Measurements from ENCODE around the gene ZFYVE28. TPM values are rescaled to one million over a fixed set of nuclear protein-coding genes. Genes with fewer than 3 reads are reported as not detected.

The ZFYVE28 gene
- total and polyA plus RNA-seq, 10 of the 15 experiments (the other 5 are each of a cell fraction or from before 2014, with no cell fraction given): 0.06 to 1.9 (median 0.22) TPM; not detected in 1

DNA sequence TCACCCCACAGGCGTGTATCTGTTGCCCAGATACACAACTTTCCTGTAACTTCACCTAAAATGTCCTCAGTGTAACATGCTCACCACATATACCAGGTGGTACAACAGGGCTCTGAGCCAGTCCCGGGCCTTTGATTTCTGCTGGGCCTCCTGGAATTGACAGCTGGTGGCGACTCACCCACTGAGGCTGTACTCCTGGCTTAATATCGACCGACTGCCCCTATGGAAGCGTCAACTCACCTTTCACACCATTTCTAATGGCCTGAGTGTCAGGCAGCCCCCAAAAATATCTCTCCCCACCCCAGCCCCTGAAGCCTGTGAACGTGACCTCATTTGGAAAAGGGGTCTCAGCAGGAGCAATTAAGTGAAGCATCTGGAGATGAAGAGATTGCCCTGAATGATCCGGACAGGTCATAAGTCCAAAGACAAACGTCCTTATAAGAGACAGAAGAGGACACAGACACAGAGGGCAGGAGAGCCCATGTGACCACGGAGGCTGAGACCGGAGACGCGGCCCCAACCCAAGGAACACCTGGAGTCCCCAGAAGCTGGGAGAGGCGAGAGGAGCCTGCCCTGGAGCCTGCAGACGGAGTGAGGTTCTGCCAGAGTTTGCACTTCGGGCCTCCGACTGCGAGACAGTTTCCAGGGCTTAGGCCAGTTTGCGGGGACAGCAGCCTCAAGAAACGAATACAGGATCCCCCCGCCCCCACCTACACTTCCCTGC lies 144.0 kb downstream of the ZFYVE28 start:
- Histone ChIP-seq H3K4me3 (no peak overlapping the region), H3K27ac (ENCODE audit: control insufficient read depth, insufficient read depth) (no peak overlapping the region), H3K36me3 (ENCODE audit: control insufficient read depth in 2 of 2, insufficient read depth in 2 of 2, low read length in 1 of 2) (no peaks in the 10 kb centered on the region), H3K4me2 (ENCODE audit: control insufficient read depth, insufficient read depth) (no peak overlapping the region), H3K4me1 (ENCODE audit: control insufficient read depth, insufficient read depth, low read length) (no peaks in the 10 kb centered on the region), H3K27me3 (replicated peaks in 1 of 2; ENCODE audit: control insufficient read depth in 2 of 2, insufficient read depth in 2 of 2, low read length in 1 of 2) (no peaks in the 10 kb centered on the region), H2AFZ (ENCODE audit: control insufficient read depth, low read depth, low read length) (no peak overlapping the region), H3K9me3 (replicated peaks; ENCODE audit: control insufficient read depth, insufficient read depth, low read length) (no peaks in the 10 kb centered on the region), H3K79me2 (ENCODE audit: control insufficient read depth, insufficient read depth, low read length) (no peaks in the 10 kb centered on the region), H4K20me1 (ENCODE audit: control insufficient read depth, insufficient read depth) (no peaks in the 10 kb centered on the region), H3K9ac (ENCODE audit: control insufficient read depth, insufficient read depth, low read length) (no peak overlapping the region)
- RAD21 ChIA-PET (ENCODE audit: unreplicated experiment): no interaction called here
- TF ChIP-seq, protein P1, sequence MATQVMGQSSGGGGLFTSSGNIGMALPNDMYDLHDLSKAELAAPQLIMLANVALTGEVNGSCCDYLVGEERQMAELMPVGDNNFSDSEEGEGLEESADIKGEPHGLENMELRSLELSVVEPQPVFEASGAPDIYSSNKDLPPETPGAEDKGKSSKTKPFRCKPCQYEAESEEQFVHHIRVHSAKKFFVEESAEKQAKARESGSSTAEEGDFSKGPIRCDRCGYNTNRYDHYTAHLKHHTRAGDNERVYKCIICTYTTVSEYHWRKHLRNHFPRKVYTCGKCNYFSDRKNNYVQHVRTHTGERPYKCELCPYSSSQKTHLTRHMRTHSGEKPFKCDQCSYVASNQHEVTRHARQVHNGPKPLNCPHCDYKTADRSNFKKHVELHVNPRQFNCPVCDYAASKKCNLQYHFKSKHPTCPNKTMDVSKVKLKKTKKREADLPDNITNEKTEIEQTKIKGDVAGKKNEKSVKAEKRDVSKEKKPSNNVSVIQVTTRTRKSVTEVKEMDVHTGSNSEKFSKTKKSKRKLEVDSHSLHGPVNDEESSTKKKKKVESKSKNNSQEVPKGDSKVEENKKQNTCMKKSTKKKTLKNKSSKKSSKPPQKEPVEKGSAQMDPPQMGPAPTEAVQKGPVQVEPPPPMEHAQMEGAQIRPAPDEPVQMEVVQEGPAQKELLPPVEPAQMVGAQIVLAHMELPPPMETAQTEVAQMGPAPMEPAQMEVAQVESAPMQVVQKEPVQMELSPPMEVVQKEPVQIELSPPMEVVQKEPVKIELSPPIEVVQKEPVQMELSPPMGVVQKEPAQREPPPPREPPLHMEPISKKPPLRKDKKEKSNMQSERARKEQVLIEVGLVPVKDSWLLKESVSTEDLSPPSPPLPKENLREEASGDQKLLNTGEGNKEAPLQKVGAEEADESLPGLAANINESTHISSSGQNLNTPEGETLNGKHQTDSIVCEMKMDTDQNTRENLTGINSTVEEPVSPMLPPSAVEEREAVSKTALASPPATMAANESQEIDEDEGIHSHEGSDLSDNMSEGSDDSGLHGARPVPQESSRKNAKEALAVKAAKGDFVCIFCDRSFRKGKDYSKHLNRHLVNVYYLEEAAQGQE (IDR thresholded peaks at IDR 0.05; ENCODE audit: low read depth, low read length): no peak
- TF ChIP-seq KAT2A (conservative IDR thresholded peaks at IDR 0.05; ENCODE audit: control insufficient read depth, low read depth, low read length) (no peak), JUND (IDR thresholded peaks at IDR 0.05; ENCODE audit: low read depth, low read length) (no peak)
- in situ Hi-C loops (cut with MboI): no loop called here
- no peak for FAIRE-seq
- no peak for ATAC-seq
- SMC1A ChIA-PET (ENCODE audit: uncharacterized antibody, unreplicated experiment): no interaction called here
- WGBS (ENCODE audit: insufficient coverage, insufficient replicate concordance, low lambda C conversion rate, missing lambda C conversion rate): 31% methylated on average over 21 of the region's 21 CpGs
- no peak for DNase-seq (ENCODE audit: low read depth, low spot score)
- intact Hi-C loops (cut with micrococcal nuclease; ENCODE audit: unreplicated experiment): no loop called here
- no TSS peak for BruUV-seq (replicated peaks)
- POLR2A ChIA-PET: no interaction called here
- CTCF ChIA-PET: no interaction called here

All from GM12878 (cell line).